ENCODE data around the gene TXNDC8. TPM values are rescaled to one million over a fixed set of nuclear protein-coding genes. Genes with fewer than 3 reads are reported as not detected.

The TXNDC8 gene
- total RNA-seq, 2 donors from 2014 or later: not detected

GRCh38 chr9:110290001-110290400 lies 47.7 kb downstream of the TXNDC8 start:
- H3K9me3 ChIP-seq: no peaks in the 10 kb centered on the region
- H3K27ac ChIP-seq: no peak overlapping the region
- H3K36me3 ChIP-seq: no peaks in the 10 kb centered on the region
- TF ChIP-seq, protein P1, sequence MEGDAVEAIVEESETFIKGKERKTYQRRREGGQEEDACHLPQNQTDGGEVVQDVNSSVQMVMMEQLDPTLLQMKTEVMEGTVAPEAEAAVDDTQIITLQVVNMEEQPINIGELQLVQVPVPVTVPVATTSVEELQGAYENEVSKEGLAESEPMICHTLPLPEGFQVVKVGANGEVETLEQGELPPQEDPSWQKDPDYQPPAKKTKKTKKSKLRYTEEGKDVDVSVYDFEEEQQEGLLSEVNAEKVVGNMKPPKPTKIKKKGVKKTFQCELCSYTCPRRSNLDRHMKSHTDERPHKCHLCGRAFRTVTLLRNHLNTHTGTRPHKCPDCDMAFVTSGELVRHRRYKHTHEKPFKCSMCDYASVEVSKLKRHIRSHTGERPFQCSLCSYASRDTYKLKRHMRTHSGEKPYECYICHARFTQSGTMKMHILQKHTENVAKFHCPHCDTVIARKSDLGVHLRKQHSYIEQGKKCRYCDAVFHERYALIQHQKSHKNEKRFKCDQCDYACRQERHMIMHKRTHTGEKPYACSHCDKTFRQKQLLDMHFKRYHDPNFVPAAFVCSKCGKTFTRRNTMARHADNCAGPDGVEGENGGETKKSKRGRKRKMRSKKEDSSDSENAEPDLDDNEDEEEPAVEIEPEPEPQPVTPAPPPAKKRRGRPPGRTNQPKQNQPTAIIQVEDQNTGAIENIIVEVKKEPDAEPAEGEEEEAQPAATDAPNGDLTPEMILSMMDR (IDR thresholded peaks at IDR 0.05): no peak
- H3K27me3 ChIP-seq: no peaks in the 10 kb centered on the region
- H3K4me1 ChIP-seq: no peaks in the 10 kb centered on the region
- DNase-seq (ENCODE audit: low spot score): no peak
- no peak overlapping the region for H3K4me3 ChIP-seq

DNA sequence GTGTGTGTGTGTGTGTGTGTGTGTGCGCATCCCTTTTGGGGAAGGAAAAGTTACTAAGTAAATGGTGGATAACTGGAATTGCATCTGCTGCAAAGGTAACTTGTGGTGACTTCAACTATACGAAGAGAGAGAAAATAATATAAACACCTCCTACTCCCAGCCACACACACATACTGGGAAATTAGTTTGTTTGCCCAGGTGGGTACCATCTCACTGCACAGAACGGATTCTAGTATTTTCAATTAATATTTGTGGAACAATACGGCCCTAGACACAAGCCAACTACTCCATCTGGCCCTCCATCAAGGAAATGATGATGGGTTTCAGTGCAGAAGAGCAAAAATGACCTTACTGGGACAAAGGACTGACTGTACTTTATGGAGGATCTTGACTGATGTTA lies 49.2 kb downstream of the TXNDC8 start:
- TF ChIP-seq, protein P1 (IDR thresholded peaks at IDR 0.05): no peak
- H3K9me3 ChIP-seq: no peaks in the 10 kb centered on the region
- no peak overlapping the region for H3K4me3 ChIP-seq
- no peak for DNase-seq (ENCODE audit: low spot score)
- H3K27ac ChIP-seq: no peak overlapping the region
- no peaks in the 10 kb centered on the region for H3K36me3 ChIP-seq
- H3K4me1 ChIP-seq: no peaks in the 10 kb centered on the region
- no peaks in the 10 kb centered on the region for H3K27me3 ChIP-seq

- Histone ChIP-seq H3K9me3 (no peaks in the 10 kb centered on the region), H3K27ac (no peak overlapping the region), H3K27me3 (no peaks in the 10 kb centered on the region), H3K36me3 (no peaks in the 10 kb centered on the region), H3K4me1 (no peaks in the 10 kb centered on the region), H3K4me3 (no peak overlapping the region)
- TF ChIP-seq, protein P1 (IDR thresholded peaks at IDR 0.05): no peak
- no peak for DNase-seq (ENCODE audit: low spot score)
Measured at GRCh38 chr9:110287289-110287680, 50.4 kb downstream of the TXNDC8 start.

DNA sequence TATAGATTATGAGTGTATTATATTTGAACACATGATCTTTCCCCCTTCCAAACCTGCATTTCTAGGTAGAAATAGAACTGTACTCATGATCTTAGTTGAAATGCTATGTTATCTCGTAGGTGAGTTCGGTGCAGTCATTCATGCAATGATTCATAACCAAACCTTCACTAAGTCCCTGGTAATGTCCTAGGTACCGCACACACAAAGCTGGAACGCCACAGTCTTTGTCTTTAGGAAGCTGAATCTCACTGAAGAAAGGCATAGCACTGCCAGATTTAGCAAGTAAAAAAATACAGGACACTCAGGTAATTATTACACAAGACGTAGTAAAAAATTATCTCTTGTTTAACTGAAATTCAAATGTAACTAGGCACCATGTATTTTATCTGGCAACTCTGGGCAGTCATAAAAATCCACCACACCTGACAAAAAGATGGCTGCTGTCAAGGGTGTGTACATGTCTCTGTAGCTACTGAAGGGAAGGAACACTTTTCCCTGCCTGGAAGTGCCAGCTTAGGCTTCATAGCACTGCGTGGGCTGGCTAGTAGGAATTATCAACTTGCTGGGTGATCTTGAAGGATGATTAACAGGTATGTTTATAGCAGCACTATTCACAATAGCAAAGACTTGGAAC lies 53.3 kb downstream of the TXNDC8 start:
- H3K36me3 ChIP-seq: no peaks in the 10 kb centered on the region
- TF ChIP-seq, protein P1 (IDR thresholded peaks at IDR 0.05): no peak
- H3K4me3 ChIP-seq: no peak overlapping the region
- no peaks in the 10 kb centered on the region for H3K27me3 ChIP-seq
- H3K4me1 ChIP-seq: no peaks in the 10 kb centered on the region
- no peak overlapping the region for H3K27ac ChIP-seq
- no peak for DNase-seq (ENCODE audit: low spot score)
- H3K9me3 ChIP-seq: no peaks in the 10 kb centered on the region

DNA sequence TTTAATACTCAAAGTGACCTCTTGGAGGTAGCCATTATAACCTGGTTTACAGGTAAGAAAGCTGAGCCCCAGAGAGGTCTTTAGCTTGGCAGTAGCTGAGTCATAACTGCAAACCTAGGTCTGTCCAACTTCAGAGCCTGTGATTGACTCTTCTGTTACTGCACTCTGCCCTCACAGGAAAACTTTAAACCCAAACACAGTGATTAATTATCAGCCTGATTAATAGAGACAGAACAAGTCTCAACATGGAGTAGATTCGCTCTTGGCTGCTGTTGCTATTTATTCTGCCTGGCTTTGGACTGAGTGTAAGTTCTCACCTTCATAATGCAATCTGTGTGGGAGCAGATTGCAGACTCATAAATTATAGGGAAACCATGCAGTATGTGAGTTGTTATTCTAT lies 53.9 kb downstream of the TXNDC8 start:
- Histone ChIP-seq H3K4me3 (no peak overlapping the region), H3K36me3 (no peaks in the 10 kb centered on the region), H3K27ac (no peak overlapping the region), H3K9me3 (no peaks in the 10 kb centered on the region), H3K4me1 (no peaks in the 10 kb centered on the region), H3K27me3 (no peaks in the 10 kb centered on the region)
- no peak for DNase-seq (ENCODE audit: low spot score)
- TF ChIP-seq, protein P1 (IDR thresholded peaks at IDR 0.05): no peak

GRCh38 chr9:110282739-110283081 lies 55.0 kb downstream of the TXNDC8 start:
- Histone ChIP-seq H3K4me3 (no peak overlapping the region), H3K9me3 (no peaks in the 10 kb centered on the region), H3K36me3 (no peaks in the 10 kb centered on the region), H3K4me1 (no peaks in the 10 kb centered on the region), H3K27me3 (no peaks in the 10 kb centered on the region), H3K27ac (no peak overlapping the region)
- no peak for DNase-seq (ENCODE audit: low spot score)
- TF ChIP-seq, protein P1 (IDR thresholded peaks at IDR 0.05): no peak

Data from right atrium auricular region (tissue), 2 donors.